Fibroblast of pulmonary artery (primary cell): ENCODE data around the gene IL1RAPL2.
"Not testable (repeated sequence)": the region's sequence is repeated elsewhere in the genome, so short reads cannot be mapped to it uniquely, and the experiment has no call there.

ENCODE experiments used
- DNase-seq: peaks from one replicate; pipeline ENCODE4 v3.0.0-alpha.2; 2010; ENCODE audit warnings: low read depth
- H3K4me3 ChIP-seq: replicated peaks from 2 replicates; pipeline ENCODE4 v1.5.1; 2011; ENCODE audit warnings: low read depth, mild to moderate bottlenecking, control low read depth, low read length, moderate library complexity
- CTCF ChIP-seq: IDR thresholded peaks from 2 replicates; pipeline ENCODE4 v1.5.1; 2011; ENCODE audit warnings: mild to moderate bottlenecking, control low read depth, low read length, inconsistent platforms; ENCODE audit errors: missing control alignments

IL1RAPL2 gene

GRCh38 chrX:105658136-105658535, 1092.1 kb downstream of the IL1RAPL2 start:
- H3K4me3 ChIP-seq, result no peak overlapping the region
- DNase-seq, result peak; percentile 81
- no peak for TF ChIP-seq CTCF

DNA sequence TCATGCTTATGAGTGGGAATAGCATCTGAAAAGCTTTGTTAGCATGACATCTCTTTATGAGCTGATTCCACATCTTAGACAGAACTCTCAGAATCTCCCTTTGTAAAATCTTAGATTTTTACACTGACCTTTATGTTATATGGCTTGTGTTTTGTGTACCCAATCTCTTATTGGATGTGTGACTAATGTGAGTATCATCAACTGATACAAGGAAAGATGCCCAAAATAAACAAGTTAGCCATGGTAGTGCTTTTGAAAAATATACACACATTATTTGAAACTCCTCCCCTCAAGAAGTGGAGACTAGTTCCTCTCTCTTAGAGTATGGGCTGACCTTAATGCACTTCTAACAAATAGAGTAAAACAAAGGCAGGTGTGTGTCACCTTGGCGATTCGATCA, 1096.2 kb downstream of the IL1RAPL2 start:
- no peak for DNase-seq
- TF ChIP-seq CTCF, result no peak
- H3K4me3 ChIP-seq, result no peak overlapping the region

DNA sequence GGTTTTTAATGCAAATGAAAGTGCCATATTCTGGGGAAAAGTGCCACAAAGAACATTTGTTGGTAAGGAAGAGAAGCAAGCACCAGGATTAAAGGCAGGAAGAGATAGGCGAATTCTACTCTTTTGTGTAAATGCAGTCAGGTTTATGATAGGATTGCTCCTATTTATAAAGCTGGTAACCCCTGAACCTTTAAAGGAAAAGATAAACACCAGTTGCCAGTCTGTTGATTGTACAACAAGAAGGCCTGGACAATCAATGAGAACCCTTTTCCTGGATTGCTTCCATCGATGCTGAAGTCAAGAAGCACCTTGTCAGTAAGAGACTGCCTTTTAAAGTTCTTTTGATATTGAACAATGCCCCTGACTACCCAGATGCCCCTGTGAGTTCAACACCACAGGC, 1098.2 kb downstream of the IL1RAPL2 start:
- no peak for DNase-seq
- H3K4me3 ChIP-seq, result no peak overlapping the region
- no peak for TF ChIP-seq CTCF

- H3K4me3 ChIP-seq, DNase-seq: not testable (repeated sequence)
Observed at GRCh38 chrX:105684288-105684687, 1118.3 kb downstream of the IL1RAPL2 start.

GRCh38 chrX:105694839-105695238, 1128.8 kb downstream of the IL1RAPL2 start:
- no peak for DNase-seq
- H3K4me3 ChIP-seq, result no peak overlapping the region
- TF ChIP-seq CTCF, result no peak

- DNase-seq, result peak; percentile 65
Observed at GRCh38 chrX:105695451-105695850, 1129.5 kb downstream of the IL1RAPL2 start.

DNA sequence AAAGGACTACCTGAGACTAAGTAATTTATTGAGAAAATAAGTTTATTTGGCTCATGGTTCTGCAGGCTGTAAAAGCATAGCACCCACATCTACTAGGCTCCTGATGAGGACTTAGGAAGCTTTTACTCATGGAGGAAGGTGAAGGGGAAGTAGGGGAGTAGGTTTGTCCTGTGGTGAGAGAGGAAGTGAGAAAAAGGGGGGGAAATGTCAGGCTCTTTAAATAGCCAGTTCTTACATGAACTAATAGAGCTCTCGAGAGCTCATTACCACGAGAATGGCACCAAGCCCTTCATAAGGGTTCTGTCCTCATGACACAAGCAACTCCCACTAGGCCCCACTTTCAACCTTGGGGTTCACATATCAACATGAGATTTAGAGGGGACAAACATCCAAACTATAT, 1130.9 kb downstream of the IL1RAPL2 start:
- no peak for TF ChIP-seq CTCF
- DNase-seq, result no peak
- H3K4me3 ChIP-seq, result no peak overlapping the region

More at GRCh38 chrX:105695451-105695850, 1129.5 kb downstream of the IL1RAPL2 start:
- no peak overlapping the region for H3K4me3 ChIP-seq
- no peak for TF ChIP-seq CTCF
